HCT116 (cell line): ENCODE data around the gene WWP2.

Source experiments
- CTCF ChIP-seq, 3 experiments: fragments of 200-600 bp in 1 of 3; sonication (generic) in 1 of 3; IDR thresholded peaks in 2 of 3; conservative IDR thresholded peaks in 1 of 3; 2 replicates each; pipeline ENCODE4 v1.5.1; 2012 to 2017; ENCODE audit warnings: low read depth in 2 of 3, low read length in 2 of 3, antibody characterized with exemption in 1 of 3, borderline replicate concordance in 1 of 3, control low read depth in 1 of 3, mild to moderate bottlenecking in 1 of 3, mixed read lengths in 1 of 3, mixed run types in 1 of 3, moderate library complexity in 1 of 3; ENCODE audit not compliant: insufficient read depth in 1 of 3
- EGR1 ChIP-seq: IDR thresholded peaks from 2 replicates; pipeline ENCODE4 v1.6.1; 2012; ENCODE audit warnings: low read depth
- EZH2 ChIP-seq: fragments of 200-600 bp; sonication (generic); IDR thresholded peaks from 2 replicates; pipeline ENCODE4 v1.6.1; 2017; ENCODE audit warnings: antibody characterized with exemption, mixed run types
- EZH2phosphoT487 ChIP-seq: fragments of 200-600 bp; IDR thresholded peaks from 2 replicates; pipeline ENCODE4 v1.6.1; 2018; ENCODE audit warnings: antibody characterized with exemption, borderline replicate concordance
- POLR2A ChIP-seq: IDR thresholded peaks from 2 replicates; pipeline ENCODE4 v1.7.0; 2011; ENCODE audit warnings: borderline replicate concordance; ENCODE audit not compliant: insufficient read depth, insufficient read length; ENCODE audit errors: extremely low read depth
- POLR2AphosphoS5 ChIP-seq: IDR thresholded peaks from 2 replicates; pipeline ENCODE4 v1.6.1; 2011; ENCODE audit warnings: mild to moderate bottlenecking, low read depth, low read length, moderate library complexity
- RAD21 ChIP-seq: IDR thresholded peaks from 2 replicates; pipeline ENCODE4 v1.6.1; 2012; ENCODE audit warnings: low read depth, mild to moderate bottlenecking
- SIN3A ChIP-seq: IDR thresholded peaks from 2 replicates; pipeline ENCODE4 v1.6.1; 2012; ENCODE audit warnings: low read depth
- TCF7L2 ChIP-seq: IDR thresholded peaks from 2 replicates; pipeline ENCODE4 v1.7.0; 2011; ENCODE audit warnings: borderline replicate concordance, inconsistent platforms; ENCODE audit not compliant: insufficient read depth, insufficient read length; ENCODE audit errors: extremely low read depth
- TF ChIP-seq, protein P1 (sequence below): IDR thresholded peaks from 2 replicates; pipeline ENCODE4 v1.6.1; 2012
- TF ChIP-seq, protein P2 (sequence below): IDR thresholded peaks from 2 replicates; pipeline ENCODE4 v1.6.1; 2012; ENCODE audit warnings: low read depth

GRCh38 chr16:69793526-69793925 is 31.4 kb downstream of the WWP2 start:
- TF ChIP-seq EZH2, result no peak
- no peak for TF ChIP-seq RAD21
- no peak for TF ChIP-seq CTCF (IDR thresholded peaks at IDR 0.05 in 2 of 3, conservative IDR thresholded peaks at IDR 0.05 in 1 of 3; ENCODE audit: borderline replicate concordance in 1 of 3, insufficient read depth in 1 of 3, low read depth in 2 of 3, low read length in 2 of 3)
- TF ChIP-seq, protein P1, sequence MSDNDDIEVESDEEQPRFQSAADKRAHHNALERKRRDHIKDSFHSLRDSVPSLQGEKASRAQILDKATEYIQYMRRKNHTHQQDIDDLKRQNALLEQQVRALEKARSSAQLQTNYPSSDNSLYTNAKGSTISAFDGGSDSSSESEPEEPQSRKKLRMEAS, result no peak
- no peak for TF ChIP-seq POLR2AphosphoS5
- TF ChIP-seq TCF7L2, result no peak
- TF ChIP-seq EGR1, result no peak
- no peak for TF ChIP-seq SIN3A
- no peak for TF ChIP-seq EZH2phosphoT487
- TF ChIP-seq, protein P2, sequence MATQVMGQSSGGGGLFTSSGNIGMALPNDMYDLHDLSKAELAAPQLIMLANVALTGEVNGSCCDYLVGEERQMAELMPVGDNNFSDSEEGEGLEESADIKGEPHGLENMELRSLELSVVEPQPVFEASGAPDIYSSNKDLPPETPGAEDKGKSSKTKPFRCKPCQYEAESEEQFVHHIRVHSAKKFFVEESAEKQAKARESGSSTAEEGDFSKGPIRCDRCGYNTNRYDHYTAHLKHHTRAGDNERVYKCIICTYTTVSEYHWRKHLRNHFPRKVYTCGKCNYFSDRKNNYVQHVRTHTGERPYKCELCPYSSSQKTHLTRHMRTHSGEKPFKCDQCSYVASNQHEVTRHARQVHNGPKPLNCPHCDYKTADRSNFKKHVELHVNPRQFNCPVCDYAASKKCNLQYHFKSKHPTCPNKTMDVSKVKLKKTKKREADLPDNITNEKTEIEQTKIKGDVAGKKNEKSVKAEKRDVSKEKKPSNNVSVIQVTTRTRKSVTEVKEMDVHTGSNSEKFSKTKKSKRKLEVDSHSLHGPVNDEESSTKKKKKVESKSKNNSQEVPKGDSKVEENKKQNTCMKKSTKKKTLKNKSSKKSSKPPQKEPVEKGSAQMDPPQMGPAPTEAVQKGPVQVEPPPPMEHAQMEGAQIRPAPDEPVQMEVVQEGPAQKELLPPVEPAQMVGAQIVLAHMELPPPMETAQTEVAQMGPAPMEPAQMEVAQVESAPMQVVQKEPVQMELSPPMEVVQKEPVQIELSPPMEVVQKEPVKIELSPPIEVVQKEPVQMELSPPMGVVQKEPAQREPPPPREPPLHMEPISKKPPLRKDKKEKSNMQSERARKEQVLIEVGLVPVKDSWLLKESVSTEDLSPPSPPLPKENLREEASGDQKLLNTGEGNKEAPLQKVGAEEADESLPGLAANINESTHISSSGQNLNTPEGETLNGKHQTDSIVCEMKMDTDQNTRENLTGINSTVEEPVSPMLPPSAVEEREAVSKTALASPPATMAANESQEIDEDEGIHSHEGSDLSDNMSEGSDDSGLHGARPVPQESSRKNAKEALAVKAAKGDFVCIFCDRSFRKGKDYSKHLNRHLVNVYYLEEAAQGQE, result no peak
- TF ChIP-seq POLR2A, result no peak
